GM21423 (cell line): Measurements from ENCODE around the gene SHCBP1.
"Not testable (repeated sequence)": the region's sequence is repeated elsewhere in the genome, so short reads cannot be mapped to it uniquely, and the experiment has no call there.

Source experiments
- ATAC-seq: cut with Tn5 transposase; IDR thresholded peaks from one replicate; pipeline ENCODE4 v1.9.1; 2021; ENCODE audit warnings: mild to moderate bottlenecking, moderate library complexity; ENCODE audit not compliant: unreplicated experiment

SHCBP1 gene

GRCh38 chr16:46620266-46621005, 743 bp downstream of the SHCBP1 start:
- no peak for ATAC-seq

- no peak for ATAC-seq
Measured at GRCh38 chr16:46618516-46618915, 2.7 kb downstream of the SHCBP1 start.

- ATAC-seq: no peak
Measured at GRCh38 chr16:46614006-46614405, 7.2 kb downstream of the SHCBP1 start.

GRCh38 chr16:46613352-46613751, 7.8 kb downstream of the SHCBP1 start:
- no peak for ATAC-seq

- ATAC-seq: peak; percentile 68
Measured at GRCh38 chr16:46612121-46612520, 9.1 kb downstream of the SHCBP1 start.

DNA sequence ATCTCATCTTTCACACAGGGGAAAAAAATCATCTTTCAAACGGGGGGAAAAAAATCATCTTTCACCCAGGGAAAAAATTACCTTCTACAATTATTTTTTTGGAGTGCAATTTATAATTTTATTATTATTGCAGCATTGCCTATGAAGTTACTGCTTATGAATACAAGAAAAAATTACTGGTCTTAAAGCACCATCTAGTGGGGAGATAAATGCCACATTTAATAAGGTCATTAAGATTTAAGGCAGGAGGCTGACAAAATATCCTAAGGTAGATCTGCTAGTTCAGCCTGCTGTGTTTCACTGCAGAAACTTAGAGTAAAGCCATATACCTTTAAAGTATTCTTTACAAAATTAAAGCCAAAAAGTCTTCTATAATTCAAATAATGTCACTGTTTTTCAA, 13.7 kb downstream of the SHCBP1 start:
- ATAC-seq: no peak

DNA sequence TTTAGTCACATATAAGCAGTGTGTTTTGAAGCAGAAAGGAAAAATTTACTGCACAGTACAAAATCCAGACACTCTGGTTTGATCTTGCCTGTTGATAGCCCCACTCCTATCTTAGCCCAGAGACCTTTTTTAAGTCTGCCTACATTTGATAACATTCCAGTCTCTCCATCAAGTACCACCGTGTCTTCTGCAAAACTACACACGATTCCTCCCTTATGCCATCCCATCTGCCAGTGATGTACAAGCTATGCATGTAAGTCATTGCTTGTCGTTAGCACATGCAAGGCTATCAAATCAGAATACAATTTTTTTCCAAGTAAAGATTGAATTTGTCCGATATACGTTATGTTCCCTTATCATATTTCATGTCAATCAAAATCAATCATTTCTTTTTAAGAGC, 14.9 kb downstream of the SHCBP1 start:
- no peak for ATAC-seq

- no peak for ATAC-seq
Measured at GRCh38 chr16:46591257-46591656, 29.9 kb downstream of the SHCBP1 start.

GRCh38 chr16:46586011-46586577, 35.1 kb downstream of the SHCBP1 start:
- ATAC-seq: no peak

DNA sequence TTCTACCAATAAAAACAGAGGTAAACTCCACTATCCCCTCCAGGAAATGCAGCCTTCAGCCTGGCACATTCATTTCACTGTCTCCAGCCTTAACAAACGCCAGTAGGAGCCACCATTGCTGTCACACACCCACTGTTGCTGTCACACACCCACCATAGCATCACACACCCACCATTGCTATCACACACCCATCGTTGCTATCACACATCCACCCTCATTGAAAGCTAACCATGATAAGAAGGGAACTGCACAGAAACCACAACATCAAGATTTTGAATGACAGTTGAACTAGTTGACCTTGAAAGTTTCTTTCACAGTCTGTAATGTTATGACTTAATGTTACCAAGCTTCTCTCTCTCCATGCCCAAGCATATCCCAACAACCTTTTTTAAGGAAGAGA, 38.1 kb downstream of the SHCBP1 start:
- ATAC-seq: no peak

DNA sequence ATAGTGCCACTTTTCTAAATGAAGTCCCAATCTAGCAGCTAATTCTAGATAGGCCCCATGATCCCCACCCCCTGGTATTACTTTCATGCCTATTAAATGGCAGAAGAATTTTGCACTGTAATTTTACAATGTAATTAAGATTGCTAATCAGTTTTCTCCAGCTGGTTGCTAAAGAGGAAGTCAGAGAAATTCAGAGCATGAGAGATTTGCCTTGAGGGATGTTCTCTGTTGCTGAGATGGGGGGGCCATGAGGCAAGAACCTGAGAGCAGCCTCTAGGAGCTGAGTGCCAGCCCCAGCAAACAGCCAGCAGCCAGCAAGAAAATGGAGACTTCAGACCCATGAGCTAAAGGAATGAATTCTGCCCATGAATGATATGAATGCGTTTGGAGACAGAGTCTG, 38.9 kb downstream of the SHCBP1 start:
- no peak for ATAC-seq

DNA sequence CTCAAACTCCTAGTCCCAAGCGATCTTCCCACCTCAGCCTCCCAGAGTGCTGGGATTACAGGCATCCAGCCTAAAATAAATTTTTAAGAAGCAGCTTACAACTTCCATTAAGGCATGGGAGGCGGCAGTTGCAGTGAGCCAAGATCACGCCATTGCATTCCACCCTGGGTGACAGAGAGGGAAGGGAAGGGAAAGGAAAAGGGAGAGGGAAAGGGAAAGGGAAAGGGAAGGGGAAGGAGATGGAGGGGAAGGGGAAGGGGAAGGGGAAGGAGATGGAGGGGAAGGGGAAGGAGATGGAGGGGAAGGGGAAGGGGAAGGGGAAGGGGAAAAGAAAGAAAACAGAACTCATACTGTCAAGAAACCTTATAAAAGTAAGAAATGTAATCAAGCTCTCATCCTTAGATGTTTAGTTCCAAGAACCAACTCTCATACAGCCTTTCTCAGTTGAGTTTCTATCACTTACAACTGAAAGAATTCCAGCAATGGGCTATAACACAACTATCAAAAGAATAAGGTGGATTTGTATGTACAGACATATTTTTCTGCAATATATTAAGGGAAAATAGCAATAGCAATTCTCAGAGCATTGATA, 43.1 kb downstream of the SHCBP1 start:
- no peak for ATAC-seq

GRCh38 chr16:46573834-46574159, 47.4 kb downstream of the SHCBP1 start:
- no peak for ATAC-seq

- ATAC-seq: no peak
Measured at GRCh38 chr16:46573008-46573833, 48.0 kb downstream of the SHCBP1 start.

- ATAC-seq: no peak
Measured at GRCh38 chr16:46569231-46569735, 51.9 kb downstream of the SHCBP1 start.

- ATAC-seq: no peak
Measured at GRCh38 chr16:46568472-46569230, 52.5 kb downstream of the SHCBP1 start.

DNA sequence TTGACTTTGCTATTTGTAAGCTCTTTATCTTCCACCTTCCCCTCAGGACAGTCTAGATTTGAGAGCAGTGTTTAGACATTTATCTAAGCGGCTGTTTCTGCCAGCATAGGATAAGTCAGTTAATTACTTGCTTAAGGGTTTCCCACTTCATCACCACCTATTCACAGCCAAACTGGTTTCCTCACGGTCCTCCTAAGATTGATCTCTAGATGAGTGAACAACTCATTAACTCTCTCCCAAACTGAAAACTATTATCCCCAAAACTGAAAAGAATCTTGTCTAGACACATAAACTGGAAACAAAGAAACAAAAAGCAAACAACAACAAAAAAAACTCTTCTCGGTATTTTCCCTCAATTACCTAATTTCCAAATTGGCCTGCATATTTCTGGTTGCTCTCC, 58.2 kb downstream of the SHCBP1 start:
- no peak for ATAC-seq

DNA sequence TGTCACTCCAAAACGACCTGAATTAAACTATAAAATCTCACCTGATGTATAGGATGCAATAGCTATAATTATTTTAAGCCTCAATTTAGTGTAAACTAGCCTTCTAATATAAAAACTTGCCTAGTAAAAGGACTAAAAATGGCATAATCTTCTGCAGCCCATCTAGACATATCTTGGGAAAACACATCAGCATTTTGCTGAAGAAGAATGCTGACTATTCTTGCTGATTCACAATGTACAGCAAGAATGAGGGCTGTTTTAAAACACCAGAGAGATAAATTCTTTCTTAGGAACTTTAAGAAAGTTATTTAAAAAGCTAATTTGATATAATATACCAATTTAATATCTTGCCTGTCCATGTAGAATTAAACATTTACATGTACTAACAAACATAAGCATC, 63.2 kb downstream of the SHCBP1 start:
- ATAC-seq: no peak

GRCh38 chr16:46555951-46556350, 65.2 kb downstream of the SHCBP1 start:
- no peak for ATAC-seq

GRCh38 chr16:46554435-46554834, 66.7 kb downstream of the SHCBP1 start:
- ATAC-seq: not testable (repeated sequence)

DNA sequence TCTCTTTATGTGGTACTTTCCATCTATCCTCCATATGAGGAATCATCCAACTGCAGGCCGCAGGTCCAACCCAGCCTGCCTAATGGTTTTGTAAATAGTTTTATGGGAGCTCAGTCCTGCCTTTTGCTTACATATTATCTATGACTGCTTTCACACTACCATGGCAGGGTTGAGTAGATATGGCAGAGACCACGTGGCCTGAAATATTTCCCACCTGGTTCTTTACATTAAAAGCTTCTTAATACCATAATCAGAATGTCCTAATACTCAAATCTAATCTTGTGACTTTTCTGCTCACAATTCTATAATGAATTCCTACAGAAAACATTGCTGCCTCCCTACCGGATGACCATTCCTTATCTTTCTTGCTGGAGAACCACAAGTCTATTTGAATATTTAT, 71.7 kb downstream of the SHCBP1 start:
- no peak for ATAC-seq
